Mucosa of descending colon (tissue), 3 donors: Measurements from ENCODE around the gene UBE2E1. TPM values are rescaled to one million over a fixed set of nuclear protein-coding genes. Genes with fewer than 3 reads are reported as not detected.

Experiments
- ATAC-seq: fragments of 200-7000 bp; cut with Tn5 transposase; one replicate; pipeline ENCODE4 v1.9.1; 2020; ENCODE audit warnings: mild to moderate bottlenecking, moderate library complexity
- DNase-seq, 3 donors: peaks; one replicate each; pipeline ENCODE4 v3.0.0-alpha.2; 2020
- H3K36me3 ChIP-seq: fragments of 200-600 bp; one replicate; pipeline ENCODE4 v1.8.0; 2021; ENCODE audit warnings: low read depth, mild to moderate bottlenecking
- H3K4me1 ChIP-seq: fragments of 200-600 bp; one replicate; pipeline ENCODE4 v1.8.0; 2021; ENCODE audit warnings: low read depth, mild to moderate bottlenecking
- H3K4me3 ChIP-seq: fragments of 200-600 bp; one replicate; pipeline ENCODE4 v1.8.0; 2021; ENCODE audit warnings: mild to moderate bottlenecking
- H3K9me3 ChIP-seq: fragments of 200-600 bp; one replicate; pipeline ENCODE4 v1.8.0; 2021; ENCODE audit warnings: mild to moderate bottlenecking
- CTCF ChIP-seq: fragments of 200-600 bp; IDR thresholded peaks from one replicate; pipeline ENCODE4 v1.8.0; 2022; ENCODE audit warnings: antibody characterized with exemption, mild to moderate bottlenecking
- intact Hi-C, 2 donors: fragments of 100-400 bp; cut with DNase I in 1 of 2; cut with micrococcal nuclease in 1 of 2; formaldehyde crosslinking; loops; one replicate each; pipeline versions ENCODE4 v1.11.0 to v1.11.1; 2022; cut with DNase I, micrococcal nuclease
- total RNA-seq, 3 donors: library from RNA; stranded (reverse); fragmentation: NEBNext Ultra II Directional in 2 of 3; extraction: Animal tissue kit (Norgen Biotek cat#: 25700) in 2 of 3; gene quantifications; one replicate each; pipeline versions ENCODE4 v1.2.1 to v1.2.4, GENCODE V29; 2021 to 2023
- donor health status: DM: no; HTN: no; CAD: no; lungs with moderate emphysema.
- donor health status: DM: no; HTN: no; CAD: no.
- donor health status: DM: no; HTN: yes; CAD: no.

Gene UBE2E1
- total RNA-seq, 3 donors from 2014 or later = 84.7 to 111 (median 86.8) TPM

- ATAC-seq = no peak
- intact Hi-C loops = no loop called here
- peaks cover 35% of the 10 kb centered on the region for H3K4me1 ChIP-seq
These were observed 2.8 kb downstream of the UBE2E1 start for GRCh38 chr3:23808525-23808924.

GRCh38 chr3:23809294-23809693, 3.5 kb downstream of the UBE2E1 start:
- H3K4me1 ChIP-seq = peaks cover 35% of the 10 kb centered on the region
- H3K9me3 ChIP-seq = no peaks in the 10 kb centered on the region
- intact Hi-C loops = no loop called here
- TF ChIP-seq CTCF = no peak
- no peaks in the 10 kb centered on the region for H3K36me3 ChIP-seq
- ATAC-seq (no peak), DNase-seq (no peak)
- no peak overlapping the region for H3K4me3 ChIP-seq

More at GRCh38 chr3:23808525-23808924, 2.8 kb downstream of the UBE2E1 start:
- Histone ChIP-seq H3K9me3 (no peaks in the 10 kb centered on the region), H3K36me3 (no peaks in the 10 kb centered on the region), H3K4me3 (no peak overlapping the region)
- DNase-seq = no peak
- no peak for TF ChIP-seq CTCF

GRCh38 chr3:23809840-23810342, 4.1 kb downstream of the UBE2E1 start:
- peaks cover 31% of the 10 kb centered on the region for H3K4me1 ChIP-seq
- ATAC-seq (no peak), DNase-seq (no peak)
- no peaks in the 10 kb centered on the region for H3K9me3 ChIP-seq
- no peak for TF ChIP-seq CTCF
- no peak overlapping the region for H3K4me3 ChIP-seq
- H3K36me3 ChIP-seq = no peaks in the 10 kb centered on the region
- intact Hi-C loops = no loop called here

GRCh38 chr3:23810343-23811184, 4.8 kb downstream of the UBE2E1 start:
- Histone ChIP-seq H3K4me1 (peaks cover 28% of the 10 kb centered on the region), H3K4me3 (peak overlapping the region; percentile 54), H3K36me3 (no peaks in the 10 kb centered on the region), H3K9me3 (no peaks in the 10 kb centered on the region)
- TF ChIP-seq CTCF = no peak
- DNase-seq (peak; percentile 71 to 78 (median 75)), ATAC-seq (peak; percentile 59)
- intact Hi-C loops = no loop called here

- no peak for TF ChIP-seq CTCF
- DNase-seq (peak in 1 of 3 donors; percentile 38), ATAC-seq (peak; percentile 44)
- Histone ChIP-seq H3K4me1 (peaks cover 29% of the 10 kb centered on the region), H3K36me3 (no peaks in the 10 kb centered on the region), H3K4me3 (no peak overlapping the region), H3K9me3 (no peaks in the 10 kb centered on the region)
- intact Hi-C loops = no loop called here
These were observed 5.4 kb downstream of the UBE2E1 start for GRCh38 chr3:23811185-23811527.
